H9 (cell line): ENCODE results near the gene SLC16A10. TPM values are rescaled to one million over a fixed set of nuclear protein-coding genes. Genes with fewer than 3 reads are reported as not detected.

Experiments used
- DNase-seq: peaks from one replicate; pipeline ENCODE4 v3.0.0-alpha.2; 2017
- H2AFZ ChIP-seq: one replicate; pipeline ENCODE4 v1.6.1; 2013; ENCODE audit warnings: mild to moderate bottlenecking, low read length, control low read depth, moderate library complexity
- H2AK5ac ChIP-seq: 2 replicates; pipeline ENCODE4 v1.6.1; 2013; ENCODE audit warnings: low read length, control low read depth, mixed read lengths; ENCODE audit not compliant: insufficient read length
- H2BK120ac ChIP-seq: one replicate; pipeline ENCODE4 v1.6.1; 2013; ENCODE audit warnings: low read depth, mild to moderate bottlenecking, low read length, control low read depth, inconsistent platforms; ENCODE audit not compliant: poor library complexity, severe bottlenecking
- H2BK12ac ChIP-seq: 2 replicates; pipeline ENCODE4 v1.6.1; 2013; ENCODE audit warnings: low read length, control low read depth, mixed read lengths, low read depth; ENCODE audit not compliant: insufficient read length
- H2BK15ac ChIP-seq: 2 replicates; pipeline ENCODE4 v1.6.1; 2013; ENCODE audit warnings: low read depth, low read length, control low read depth
- H2BK20ac ChIP-seq: one replicate; pipeline ENCODE4 v1.6.1; 2013; ENCODE audit warnings: low read depth, mild to moderate bottlenecking, low read length, control low read depth, inconsistent platforms; ENCODE audit not compliant: poor library complexity, severe bottlenecking
- H2BK5ac ChIP-seq: 2 replicates; pipeline ENCODE4 v1.6.1; 2013; ENCODE audit warnings: low read length, control low read depth, mixed read lengths; ENCODE audit not compliant: insufficient read length
- H3K14ac ChIP-seq: 2 replicates; pipeline ENCODE4 v1.6.1; 2013; ENCODE audit warnings: low read length, control low read depth; ENCODE audit not compliant: insufficient read depth
- H3K18ac ChIP-seq: 2 replicates; pipeline ENCODE4 v1.6.1; 2013; ENCODE audit warnings: low read depth, mild to moderate bottlenecking, mixed read lengths, low read length, control low read depth; ENCODE audit not compliant: insufficient read length
- H3K23ac ChIP-seq: 2 replicates; pipeline ENCODE4 v1.6.1; 2013; ENCODE audit warnings: low read length, control low read depth, mixed read lengths, low read depth; ENCODE audit not compliant: insufficient read length
- H3K23me2 ChIP-seq: 2 replicates; pipeline ENCODE4 v1.6.1; 2013; ENCODE audit warnings: low read depth, mild to moderate bottlenecking, mixed read lengths, low read length, control low read depth; ENCODE audit not compliant: insufficient read length, poor library complexity, severe bottlenecking
- H3K27ac ChIP-seq: 2 replicates; pipeline ENCODE4 v1.5.1; 2013; ENCODE audit warnings: low read length, control low read depth, mixed read lengths, low read depth; ENCODE audit not compliant: insufficient read length
- H3K27me3 ChIP-seq: 2 replicates; pipeline ENCODE4 v1.6.1; 2013; ENCODE audit warnings: low read length, control low read depth, inconsistent platforms; ENCODE audit not compliant: insufficient read depth
- H3K4ac ChIP-seq: 2 replicates; pipeline ENCODE4 v1.6.1; 2013; ENCODE audit warnings: low read depth, mild to moderate bottlenecking, control low read depth, inconsistent platforms, low read length, moderate library complexity
- H3K4me1 ChIP-seq: 2 replicates; pipeline ENCODE4 v1.6.1; 2013; ENCODE audit warnings: low read length, control low read depth, inconsistent platforms; ENCODE audit not compliant: insufficient read depth
- H3K4me2 ChIP-seq: 2 replicates; pipeline ENCODE4 v1.6.1; 2013; ENCODE audit warnings: low read length, control low read depth, mixed read lengths; ENCODE audit not compliant: insufficient read length, insufficient read depth
- H3K56ac ChIP-seq: 2 replicates; pipeline ENCODE4 v1.6.1; 2013; ENCODE audit warnings: low read depth, mild to moderate bottlenecking, mixed read lengths, low read length, control low read depth; ENCODE audit not compliant: insufficient read length
- H3K79me1 ChIP-seq: 2 replicates; pipeline ENCODE4 v1.6.1; 2013; ENCODE audit warnings: low read depth, mild to moderate bottlenecking, moderate library complexity, low read length, control low read depth, inconsistent platforms; ENCODE audit not compliant: insufficient read depth, poor library complexity, severe bottlenecking
- H3K79me2 ChIP-seq: 2 replicates; pipeline ENCODE4 v1.6.1; 2013; ENCODE audit warnings: low read length, control low read depth, inconsistent platforms; ENCODE audit not compliant: insufficient read depth
- H3K9ac ChIP-seq: 2 replicates; pipeline ENCODE4 v1.6.1; 2013; ENCODE audit warnings: low read length, control low read depth, mixed read lengths; ENCODE audit not compliant: insufficient read length; ENCODE audit errors: extremely low read depth
- H3K9me3 ChIP-seq: one replicate; pipeline ENCODE4 v1.6.1; 2013; ENCODE audit warnings: low read depth, low read length, inconsistent platforms; ENCODE audit not compliant: control insufficient read depth
- H3T11ph ChIP-seq: one replicate; pipeline ENCODE4 v1.6.1; 2013; ENCODE audit warnings: mild to moderate bottlenecking, low read length, control low read depth, inconsistent platforms
- H4K20me1 ChIP-seq: one replicate; pipeline ENCODE4 v1.6.1; 2013; ENCODE audit not compliant: control insufficient read depth, insufficient read length, insufficient read depth
- H4K5ac ChIP-seq: 2 replicates; pipeline ENCODE4 v1.6.1; 2013; ENCODE audit warnings: low read depth, mild to moderate bottlenecking, mixed read lengths, low read length, control low read depth; ENCODE audit not compliant: insufficient read length
- H4K8ac ChIP-seq: replicated peaks from 2 replicates; pipeline ENCODE4 v1.6.1; 2013; ENCODE audit warnings: low read length, control low read depth, mixed read lengths, low read depth; ENCODE audit not compliant: insufficient read length
- H4K91ac ChIP-seq: 2 replicates; pipeline ENCODE4 v1.6.1; 2013; ENCODE audit warnings: low read depth, mild to moderate bottlenecking, moderate library complexity, mixed read lengths, low read length, control low read depth; ENCODE audit not compliant: insufficient read length
- H3K27ac Mint-ChIP-seq, 3 experiments: 2 replicates in 2 of 3; 3 replicates in 1 of 3; pipeline ENCODE4 v1.8.0; 2020 to 2021; ENCODE audit warnings: mixed read lengths in 3 of 3, mild to moderate bottlenecking in 1 of 3, moderate library complexity in 1 of 3
- H3K27me3 Mint-ChIP-seq: 2 replicates; pipeline ENCODE4 v1.8.0; 2021; ENCODE audit warnings: low read depth, mild to moderate bottlenecking, moderate library complexity, mixed read lengths
- H3K36me3 Mint-ChIP-seq, 3 experiments: 2 replicates in 2 of 3; 3 replicates in 1 of 3; pipeline ENCODE4 v1.8.0; 2020 to 2021; ENCODE audit warnings: low read depth in 3 of 3, mixed read lengths in 3 of 3; ENCODE audit not compliant: insufficient read depth in 1 of 3
- H3K4me1 Mint-ChIP-seq, 2 experiments: 2 replicates each; pipeline ENCODE4 v1.8.0; 2020; ENCODE audit warnings: mixed read lengths in 2 of 2
- H3K4me3 Mint-ChIP-seq, 2 experiments: 2 replicates in 1 of 2; 3 replicates in 1 of 2; pipeline ENCODE4 v1.8.0; 2020 to 2021; ENCODE audit warnings: mild to moderate bottlenecking in 2 of 2, mixed read lengths in 2 of 2, moderate library complexity in 1 of 2
- H3K9me3 Mint-ChIP-seq, 2 experiments: 2 replicates in 1 of 2; 3 replicates in 1 of 2; pipeline ENCODE4 v1.8.0; 2020; ENCODE audit warnings: mild to moderate bottlenecking in 2 of 2, mixed read lengths in 2 of 2, moderate library complexity in 1 of 2
- WGBS: extraction: QIAGEN DNeasy Blood & Tissue Kit; methylation state at CpG from one replicate; pipeline ENCODE4 v1.1.7; 2013; ENCODE audit warnings: missing lambda C conversion rate, low lambda C conversion rate, mixed read lengths; ENCODE audit not compliant: insufficient read length; ENCODE audit errors: extremely low coverage; 5-methylcytosine and 5-hydroxymethylcytosine counted together
- total RNA-seq: library from RNA; stranded (reverse); gene quantifications from 2 replicates; pipeline ENCODE4 v1.2.1, GENCODE V29; 2021
- TF ChIP-seq, protein P1 (sequence below): fragments of 200-600 bp; sonication (generic); conservative IDR thresholded peaks from 3 replicates; pipeline ENCODE4 v1.8.0; 2021; ENCODE audit warnings: antibody characterized with exemption, mild to moderate bottlenecking

Gene SLC16A10
- total RNA-seq, 1 experiment from 2014 or later, result 11.4 TPM

DNA sequence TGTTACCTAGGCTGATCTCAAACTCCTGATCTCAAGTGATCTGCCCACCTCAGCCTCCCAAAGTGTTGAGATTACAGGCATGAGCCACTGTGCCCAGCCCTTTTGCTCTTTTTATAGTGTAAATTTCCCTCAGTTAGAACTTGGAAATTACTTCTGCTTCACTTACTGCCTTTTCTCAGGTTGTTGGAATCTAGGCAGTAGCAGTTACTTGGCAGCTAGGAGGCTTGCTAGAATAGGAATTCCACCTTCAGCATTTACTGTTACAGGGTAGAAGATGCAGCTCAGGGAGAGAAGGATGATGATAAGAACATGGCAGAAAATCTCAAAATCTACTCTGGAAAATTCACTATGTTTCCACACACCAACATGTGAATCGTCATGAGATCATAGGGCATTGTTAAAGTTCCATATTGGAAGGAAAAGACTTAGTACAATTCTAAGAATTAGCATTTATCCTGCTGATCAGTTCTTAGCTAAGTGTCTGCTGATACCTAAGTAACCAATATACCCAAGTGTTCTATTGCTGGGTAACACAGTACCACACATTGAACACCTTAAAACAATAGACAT, 182.2 kb downstream of the SLC16A10 start:
- H3K14ac ChIP-seq, result no peak overlapping the region
- no peak for DNase-seq
- H3K18ac ChIP-seq, result no peak overlapping the region
- WGBS, result no CpG with 5 or more reads among the region's 1 CpG
- TF ChIP-seq, protein P1, sequence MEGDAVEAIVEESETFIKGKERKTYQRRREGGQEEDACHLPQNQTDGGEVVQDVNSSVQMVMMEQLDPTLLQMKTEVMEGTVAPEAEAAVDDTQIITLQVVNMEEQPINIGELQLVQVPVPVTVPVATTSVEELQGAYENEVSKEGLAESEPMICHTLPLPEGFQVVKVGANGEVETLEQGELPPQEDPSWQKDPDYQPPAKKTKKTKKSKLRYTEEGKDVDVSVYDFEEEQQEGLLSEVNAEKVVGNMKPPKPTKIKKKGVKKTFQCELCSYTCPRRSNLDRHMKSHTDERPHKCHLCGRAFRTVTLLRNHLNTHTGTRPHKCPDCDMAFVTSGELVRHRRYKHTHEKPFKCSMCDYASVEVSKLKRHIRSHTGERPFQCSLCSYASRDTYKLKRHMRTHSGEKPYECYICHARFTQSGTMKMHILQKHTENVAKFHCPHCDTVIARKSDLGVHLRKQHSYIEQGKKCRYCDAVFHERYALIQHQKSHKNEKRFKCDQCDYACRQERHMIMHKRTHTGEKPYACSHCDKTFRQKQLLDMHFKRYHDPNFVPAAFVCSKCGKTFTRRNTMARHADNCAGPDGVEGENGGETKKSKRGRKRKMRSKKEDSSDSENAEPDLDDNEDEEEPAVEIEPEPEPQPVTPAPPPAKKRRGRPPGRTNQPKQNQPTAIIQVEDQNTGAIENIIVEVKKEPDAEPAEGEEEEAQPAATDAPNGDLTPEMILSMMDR, result no peak
- no peaks in the 10 kb centered on the region for H3K79me1 ChIP-seq
- no peak overlapping the region for H3K56ac ChIP-seq
- no peaks in the 10 kb centered on the region for H3K23me2 ChIP-seq
- no peak overlapping the region for H3K4me2 ChIP-seq
- H3K9ac ChIP-seq, result no peak overlapping the region
- no peaks in the 10 kb centered on the region for H3K4me1 ChIP-seq
- H2AFZ ChIP-seq, result no peak overlapping the region
- H3T11ph ChIP-seq, result no peak overlapping the region
- H3K27me3 Mint-ChIP-seq, result no peaks in the 10 kb centered on the region; the same call in none of the 2 replicates
- H3K9me3 ChIP-seq, result no peaks in the 10 kb centered on the region
- no peak overlapping the region for H3K27ac Mint-ChIP-seq
- no peak overlapping the region for H2AK5ac ChIP-seq
- no peak overlapping the region for H2BK20ac ChIP-seq
- peaks cover 5 to 8% of the 10 kb centered on the region in 2 experiments; a peak in 4 of 5 replicates for H3K9me3 Mint-ChIP-seq
- H4K91ac ChIP-seq, result no peak overlapping the region
- H3K36me3 Mint-ChIP-seq, result peaks cover 21 to 68% (median 51%) of the 10 kb centered on the region in 3 experiments
- no peaks in the 10 kb centered on the region for H3K27me3 ChIP-seq
- H3K27ac ChIP-seq, result no peak overlapping the region
- no peak overlapping the region for H2BK12ac ChIP-seq
- no peaks in the 10 kb centered on the region for H3K4me1 Mint-ChIP-seq
- no peak overlapping the region for H3K23ac ChIP-seq
- no peak overlapping the region for H3K4me3 Mint-ChIP-seq
- H2BK5ac ChIP-seq, result no peak overlapping the region
- no peak overlapping the region for H4K5ac ChIP-seq
- no peak overlapping the region for H2BK120ac ChIP-seq
- H2BK15ac ChIP-seq, result no peak overlapping the region
- H4K8ac ChIP-seq, result no peak overlapping the region
- no peak overlapping the region for H3K4ac ChIP-seq
- no peaks in the 10 kb centered on the region for H3K79me2 ChIP-seq
- no peaks in the 10 kb centered on the region for H4K20me1 ChIP-seq
